ENCODE measurements around the gene TMEM51.
A peak's percentile ranks its signal among the peaks of the same experiment; 100 is the strongest.

TMEM51 gene

GRCh38 chr1:15178571-15179484 lies 25.3 kb downstream of the TMEM51 start:
- DNase-seq = peak; percentile 70

GRCh38 chr1:15179485-15179883 lies 25.9 kb downstream of the TMEM51 start:
- DNase-seq = no peak

- DNase-seq = no peak
These were observed 26.6 kb downstream of the TMEM51 start for GRCh38 chr1:15180189-15180588.

- DNase-seq = no peak
These were observed 27.5 kb downstream of the TMEM51 start for GRCh38 chr1:15180945-15181523.

GRCh38 chr1:15181564-15181963 lies 28.0 kb downstream of the TMEM51 start:
- no peak for DNase-seq

GRCh38 chr1:15184436-15185241 lies 31.1 kb downstream of the TMEM51 start:
- no peak for DNase-seq

- no peak for DNase-seq
These were observed 32.1 kb downstream of the TMEM51 start for GRCh38 chr1:15185617-15186016.

- no peak for DNase-seq
These were observed 32.7 kb downstream of the TMEM51 start for GRCh38 chr1:15186073-15186845.

GRCh38 chr1:15186846-15187151 lies 33.3 kb downstream of the TMEM51 start:
- no peak for DNase-seq

GRCh38 chr1:15187175-15188129 lies 33.9 kb downstream of the TMEM51 start:
- no peak for DNase-seq

GRCh38 chr1:15188130-15188524 lies 34.6 kb downstream of the TMEM51 start:
- DNase-seq = no peak

- no peak for DNase-seq
These were observed 35.1 kb downstream of the TMEM51 start for GRCh38 chr1:15188678-15189077.

- DNase-seq = no peak
These were observed 36.3 kb downstream of the TMEM51 start for GRCh38 chr1:15189692-15190370.

- no peak for DNase-seq
These were observed 37.7 kb downstream of the TMEM51 start for GRCh38 chr1:15191267-15191666.

GRCh38 chr1:15191770-15192169 lies 38.2 kb downstream of the TMEM51 start:
- no peak for DNase-seq

- no peak for DNase-seq
These were observed 39.5 kb downstream of the TMEM51 start for GRCh38 chr1:15192916-15193550.

GRCh38 chr1:15195420-15196052 lies 42.0 kb downstream of the TMEM51 start:
- DNase-seq = no peak

- no peak for DNase-seq
These were observed 42.5 kb downstream of the TMEM51 start for GRCh38 chr1:15196069-15196468.

- DNase-seq = no peak
These were observed 43.4 kb downstream of the TMEM51 start for GRCh38 chr1:15196807-15197530.

Measured in NCI-H1417 treated with DMSO at 0.1 percent for 48 hours (cell line).